ENCODE measurements around the gene LIPA. TPM values are rescaled to one million over a fixed set of nuclear protein-coding genes. Genes with fewer than 3 reads are reported as not detected.
"Not testable (repeated sequence)": the region's sequence is repeated elsewhere in the genome, so short reads cannot be mapped to it uniquely, and the experiment has no call there.

The LIPA gene
- total RNA-seq, 1 experiment from 2014 or later: 40.3 TPM

DNA sequence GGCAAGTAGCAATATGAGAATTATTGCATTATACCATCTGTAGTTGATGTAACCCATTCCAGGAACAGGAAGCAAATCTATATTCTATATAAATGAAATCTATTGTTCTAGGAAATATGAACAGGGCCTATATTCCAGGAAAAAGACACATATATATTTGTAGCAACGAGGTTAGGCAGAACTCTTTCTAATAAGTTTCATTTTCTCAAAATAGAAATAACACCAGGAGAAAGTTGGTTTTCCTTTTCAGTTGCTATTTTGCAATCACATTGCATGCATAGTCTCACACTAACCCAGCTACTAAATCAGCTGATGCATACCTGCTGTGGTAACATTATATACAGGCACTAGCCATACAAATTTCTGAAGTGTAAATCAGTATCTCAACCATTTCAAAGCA is 44.0 kb upstream of the LIPA start:
- no peaks in the 10 kb centered on the region for H3K9me3 ChIP-seq (ENCODE audit: low read depth, low read length, poor library complexity, severe bottlenecking)
- H3K4me3 ChIP-seq (ENCODE audit: low read depth, low read length, poor library complexity, severe bottlenecking): no peak overlapping the region
- CTCF ChIA-PET: no interaction called here
- no peaks in the 10 kb centered on the region for H3K4me1 ChIP-seq (ENCODE audit: insufficient read depth, low read length, poor library complexity, severe bottlenecking)
- intact Hi-C loops (cut with micrococcal nuclease; ENCODE audit: unreplicated experiment): no loop called here
- DNase-seq (ENCODE audit: low spot score): no peak
- POLR2A ChIA-PET (ENCODE audit: low non-redundant PET): no interaction called here
- TF ChIP-seq CTCF (conservative IDR thresholded peaks at IDR 0.05; ENCODE audit: low read depth, low read length) (no peak), EZH2 (IDR thresholded peaks at IDR 0.05; ENCODE audit: borderline replicate concordance, low read depth, low read length, poor library complexity, severe bottlenecking) (no peak)
- H3K27ac ChIP-seq (ENCODE audit: low read depth, low read length, poor library complexity, severe bottlenecking): no peak overlapping the region
- no TSS peak for BruUV-seq (replicated peaks)
- no peaks in the 10 kb centered on the region for H3K27me3 ChIP-seq (replicated peaks; ENCODE audit: insufficient read depth, low read depth, low read length, poor library complexity)
- no peaks in the 10 kb centered on the region for H3K36me3 ChIP-seq (ENCODE audit: insufficient read depth, low read length, poor library complexity, severe bottlenecking)

GRCh38 chr10:89294721-89295239 is 43.2 kb upstream of the LIPA start:
- no peak for TF ChIP-seq CTCF (conservative IDR thresholded peaks at IDR 0.05; ENCODE audit: low read depth, low read length)
- no peak for TF ChIP-seq EZH2 (IDR thresholded peaks at IDR 0.05; ENCODE audit: borderline replicate concordance, low read depth, low read length, poor library complexity, severe bottlenecking)
- no TSS peak for BruUV-seq (replicated peaks)
- intact Hi-C loops (cut with micrococcal nuclease; ENCODE audit: unreplicated experiment): loop anchor here (5.0 kb wide), 1 partner anchor 73 kb away; no protein-coding TSS in a partner anchor
- no peak overlapping the region for H3K27ac ChIP-seq (ENCODE audit: low read depth, low read length, poor library complexity, severe bottlenecking)
- H3K36me3 ChIP-seq (ENCODE audit: insufficient read depth, low read length, poor library complexity, severe bottlenecking): no peaks in the 10 kb centered on the region
- ChIA-PET POLR2A (ENCODE audit: low non-redundant PET) (no interaction called here), CTCF (no interaction called here)
- no peaks in the 10 kb centered on the region for H3K4me1 ChIP-seq (ENCODE audit: insufficient read depth, low read length, poor library complexity, severe bottlenecking)
- no peaks in the 10 kb centered on the region for H3K27me3 ChIP-seq (replicated peaks; ENCODE audit: insufficient read depth, low read depth, low read length, poor library complexity)
- no peak overlapping the region for H3K4me3 ChIP-seq (ENCODE audit: low read depth, low read length, poor library complexity, severe bottlenecking)
- H3K9me3 ChIP-seq (ENCODE audit: low read depth, low read length, poor library complexity, severe bottlenecking): no peaks in the 10 kb centered on the region
- no peak for DNase-seq (ENCODE audit: low spot score)

- not testable (repeated sequence) for BruUV-seq (replicated peaks)
Measured at GRCh38 chr10:89285303-89285702, 33.7 kb upstream of the LIPA start.

DNA sequence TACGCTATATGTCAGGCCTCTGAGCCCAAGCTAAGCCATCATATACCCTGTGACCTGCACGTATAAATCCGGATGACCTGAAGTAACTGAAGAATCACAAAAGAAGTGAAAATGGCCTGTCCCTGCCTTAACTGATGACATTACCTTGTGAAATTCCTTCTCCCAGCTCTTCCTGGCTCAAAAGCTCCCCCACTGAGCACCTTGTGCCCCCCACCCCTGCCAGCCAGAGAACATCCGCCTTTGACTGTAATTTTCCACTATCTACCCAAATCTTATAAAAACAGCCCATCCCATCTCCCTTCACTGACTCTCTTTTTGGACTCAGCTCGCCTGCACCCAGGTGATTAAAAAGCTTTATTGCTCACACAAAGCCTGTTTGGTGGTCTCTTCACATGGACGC is 33.1 kb upstream of the LIPA start:
- DNase-seq (ENCODE audit: low spot score); BruUV-seq (replicated peaks); H3K9me3 ChIP-seq (ENCODE audit: low read depth, low read length, poor library complexity, severe bottlenecking); H3K4me1 ChIP-seq (ENCODE audit: insufficient read depth, low read length, poor library complexity, severe bottlenecking); POLR2A ChIA-PET (ENCODE audit: low non-redundant PET); intact Hi-C loops (cut with micrococcal nuclease; ENCODE audit: unreplicated experiment); H3K27ac ChIP-seq (ENCODE audit: low read depth, low read length, poor library complexity, severe bottlenecking); H3K36me3 ChIP-seq (ENCODE audit: insufficient read depth, low read length, poor library complexity, severe bottlenecking); H3K4me3 ChIP-seq (ENCODE audit: low read depth, low read length, poor library complexity, severe bottlenecking); CTCF ChIA-PET; H3K27me3 ChIP-seq (replicated peaks; ENCODE audit: insufficient read depth, low read depth, low read length, poor library complexity): not testable (repeated sequence)

More at GRCh38 chr10:89285303-89285702, 33.7 kb upstream of the LIPA start:
- H3K9me3 ChIP-seq (ENCODE audit: low read depth, low read length, poor library complexity, severe bottlenecking); H3K27ac ChIP-seq (ENCODE audit: low read depth, low read length, poor library complexity, severe bottlenecking); intact Hi-C loops (cut with micrococcal nuclease; ENCODE audit: unreplicated experiment); CTCF ChIA-PET; H3K27me3 ChIP-seq (replicated peaks; ENCODE audit: insufficient read depth, low read depth, low read length, poor library complexity); H3K36me3 ChIP-seq (ENCODE audit: insufficient read depth, low read length, poor library complexity, severe bottlenecking); POLR2A ChIA-PET (ENCODE audit: low non-redundant PET); H3K4me3 ChIP-seq (ENCODE audit: low read depth, low read length, poor library complexity, severe bottlenecking); H3K4me1 ChIP-seq (ENCODE audit: insufficient read depth, low read length, poor library complexity, severe bottlenecking); DNase-seq (ENCODE audit: low spot score): not testable (repeated sequence)

All from A673 (cell line).